Fibroblast of the aortic adventitia (primary cell): ENCODE data around the gene PPT1. TPM values are rescaled to one million over a fixed set of nuclear protein-coding genes. Genes with fewer than 3 reads are reported as not detected.

Source experiments
- DNase-seq: peaks from one replicate; pipeline ENCODE4 v3.0.0-alpha.2; 2010; ENCODE audit warnings: low read depth
- H3K4me3 ChIP-seq: 2 replicates; pipeline ENCODE4 v1.5.1; 2011; ENCODE audit warnings: low read depth, mild to moderate bottlenecking, control low read depth, low read length, moderate library complexity
- CTCF ChIP-seq: IDR thresholded peaks from 2 replicates; pipeline ENCODE4 v1.5.1; 2011; ENCODE audit warnings: mild to moderate bottlenecking, low read length, control low read depth, inconsistent platforms; ENCODE audit not compliant: insufficient read depth
- total RNA-seq: library from RNA; depleted of rRNA; stranded (reverse); fragments of >200 nt; gene quantifications from 2 replicates; pipeline ENCODE4 v1.2.3, GENCODE V29; 2012; ENCODE audit warnings: low replicate concordance

The PPT1 gene
- total RNA-seq, 1 donor, result 44.2 TPM

DNA sequence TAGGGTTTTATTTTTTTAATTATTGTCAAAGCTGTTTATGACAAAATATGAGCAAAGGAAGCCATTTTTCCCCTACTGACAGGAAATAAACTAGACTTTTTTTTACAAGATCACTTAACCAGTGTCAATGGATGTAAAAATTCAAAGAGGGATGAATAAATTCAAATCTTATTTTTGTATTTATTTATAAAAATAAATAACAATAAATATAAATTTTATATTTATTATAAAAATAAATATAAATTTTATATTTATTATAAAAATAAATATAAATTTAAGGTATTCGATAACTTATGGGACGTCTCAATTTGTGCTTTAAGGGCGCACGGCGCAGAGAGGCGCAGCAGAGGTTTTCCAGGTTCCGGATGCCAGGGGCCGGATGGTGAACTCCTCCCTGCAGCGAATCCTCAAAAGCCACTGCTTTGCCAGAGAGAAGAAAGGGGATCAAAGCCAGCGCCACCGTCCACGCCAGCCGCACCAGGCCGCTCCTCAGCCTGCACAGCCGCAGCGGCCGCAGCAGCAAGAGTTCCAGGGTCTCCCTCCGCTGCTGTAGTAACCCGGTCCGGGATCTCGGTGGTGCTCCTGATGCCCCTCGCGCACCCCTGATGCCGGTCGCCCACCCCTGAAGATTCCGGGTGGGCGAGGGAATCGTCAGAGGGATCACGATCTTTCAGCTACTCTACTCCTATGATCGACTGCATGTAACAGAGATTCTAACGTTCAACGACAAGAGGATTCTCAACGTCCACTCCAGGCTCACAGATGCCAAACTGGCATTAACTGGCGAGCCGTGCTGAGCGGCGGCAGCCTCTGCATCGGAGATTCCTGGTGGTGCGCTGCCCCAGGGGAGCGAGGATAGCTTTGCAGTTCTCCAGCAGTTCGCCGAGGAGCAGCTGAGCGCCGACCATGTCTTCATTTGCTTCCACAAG is 35.6 kb upstream of the PPT1 start:
- no peak for DNase-seq
- H3K4me3 ChIP-seq, result peak overlapping the region; percentile 17
- TF ChIP-seq CTCF, result no peak

GRCh38 chr1:40130892-40131291 is 33.8 kb upstream of the PPT1 start:
- TF ChIP-seq CTCF, result no peak
- no peak overlapping the region for H3K4me3 ChIP-seq
- peak; percentile 20 for DNase-seq

DNA sequence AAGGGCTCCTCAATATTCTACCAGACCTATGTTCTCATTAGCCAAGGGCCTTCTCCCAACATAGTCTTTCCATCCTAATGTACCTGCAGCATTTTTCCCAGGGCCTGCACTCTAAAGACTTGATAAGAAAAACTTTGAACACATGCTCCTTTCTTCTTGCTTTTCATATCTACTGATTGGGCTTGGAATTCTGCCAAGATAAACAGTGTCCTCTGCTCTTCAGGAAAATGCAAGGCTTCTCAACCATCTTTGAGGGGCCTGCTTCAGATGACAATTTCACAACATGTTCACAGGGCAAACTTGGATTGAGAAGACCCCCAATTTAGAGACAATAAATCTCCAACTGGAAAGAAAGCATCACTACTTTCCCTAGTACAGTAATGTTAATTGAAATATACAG is 25.8 kb upstream of the PPT1 start:
- H3K4me3 ChIP-seq, result no peak overlapping the region
- TF ChIP-seq CTCF, result no peak
- DNase-seq, result no peak

- DNase-seq, result no peak
- no peak overlapping the region for H3K4me3 ChIP-seq
- no peak for TF ChIP-seq CTCF
Observed at GRCh38 chr1:40120128-40120527, 23.1 kb upstream of the PPT1 start.

GRCh38 chr1:40114400-40114799 is 17.3 kb upstream of the PPT1 start:
- no peak for TF ChIP-seq CTCF
- no peak overlapping the region for H3K4me3 ChIP-seq
- no peak for DNase-seq

DNA sequence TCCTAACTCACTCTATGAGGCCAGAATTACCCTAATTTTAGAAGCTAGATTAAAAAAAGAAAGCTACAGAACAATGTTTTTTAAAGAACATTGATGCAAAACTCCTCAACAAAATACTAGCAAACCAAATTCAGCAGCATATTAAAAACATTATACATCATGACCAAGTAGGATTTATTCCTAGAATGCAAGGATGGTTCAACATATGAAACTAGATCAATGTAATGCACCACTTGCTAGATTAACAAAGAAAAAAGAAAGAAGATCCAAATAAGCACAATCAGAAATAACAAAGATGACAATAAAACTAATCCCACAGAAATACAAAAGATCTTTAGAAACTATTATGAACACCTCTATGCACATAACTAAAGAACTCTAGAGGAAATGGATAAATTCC is 13.3 kb upstream of the PPT1 start:
- H3K4me3 ChIP-seq, result no peak overlapping the region
- DNase-seq, result no peak
- no peak for TF ChIP-seq CTCF
